ENCODE data around the gene FAM185A.
"Not testable (repeated sequence)": the region's sequence is repeated elsewhere in the genome, so short reads cannot be mapped to it uniquely, and the experiment has no call there.

Gene FAM185A

DNA sequence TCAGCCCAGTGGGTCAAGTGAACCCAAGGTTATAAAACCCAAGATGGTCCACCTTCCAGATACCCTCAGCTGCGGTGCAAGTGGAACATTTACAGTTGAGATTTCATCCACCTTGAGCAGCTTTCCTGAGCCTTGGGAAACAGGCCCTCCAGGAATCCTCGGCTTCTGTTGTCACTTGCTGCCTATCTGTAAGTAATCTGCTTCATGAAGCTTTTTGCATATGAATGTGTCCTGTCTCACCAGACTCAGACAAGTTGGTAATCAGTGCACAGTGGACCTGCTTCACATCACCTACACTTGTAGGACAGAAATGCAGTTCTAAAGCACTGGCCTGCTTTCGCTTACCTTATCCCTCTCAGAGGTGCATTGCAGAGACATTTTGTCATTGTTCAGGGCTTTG is 80.3 kb downstream of the FAM185A start:
- FAIRE-seq: no peak
- no peak for DNase-seq (ENCODE audit: low spot score)

DNA sequence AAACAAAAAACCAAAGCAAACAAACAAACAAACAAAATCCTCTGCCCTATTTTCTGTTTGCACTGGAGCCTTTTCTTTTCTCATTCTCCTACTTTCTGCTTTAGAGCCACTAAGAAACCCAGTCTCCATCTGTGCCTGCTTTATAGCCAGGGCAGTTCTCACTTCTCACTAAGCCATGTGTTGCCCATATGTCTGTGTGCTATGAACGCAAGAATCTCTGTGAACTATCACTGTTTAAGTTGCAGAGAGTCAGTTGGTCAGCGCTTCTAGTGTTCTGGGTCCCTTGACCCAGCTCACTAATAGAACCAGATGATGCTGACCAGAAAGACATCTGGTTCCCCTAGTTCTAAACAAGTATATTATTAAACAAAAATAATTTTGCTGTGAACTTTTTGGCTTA is 81.4 kb downstream of the FAM185A start:
- DNase-seq (ENCODE audit: low spot score): no peak
- FAIRE-seq: no peak

DNA sequence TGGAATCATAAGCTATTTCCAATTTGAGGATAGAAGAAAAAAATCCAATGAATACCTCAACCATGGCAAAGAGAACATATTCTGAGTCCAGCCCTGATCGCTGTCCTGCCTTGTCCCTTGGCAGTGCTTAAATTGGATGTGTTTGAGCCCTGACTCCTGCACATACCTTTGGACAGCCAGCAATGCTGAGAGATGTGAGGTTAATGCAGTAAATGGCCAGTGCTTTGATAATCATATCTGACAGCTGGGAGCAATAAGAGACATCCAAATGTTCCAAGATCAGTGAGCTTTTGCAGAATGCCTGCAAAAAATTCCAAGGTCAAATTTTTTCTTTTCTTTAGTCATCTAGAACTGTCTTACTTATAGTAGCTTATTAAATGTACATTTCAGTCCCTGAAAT is 83.9 kb downstream of the FAM185A start:
- DNase-seq (ENCODE audit: low spot score) (no peak), FAIRE-seq (no peak)

DNA sequence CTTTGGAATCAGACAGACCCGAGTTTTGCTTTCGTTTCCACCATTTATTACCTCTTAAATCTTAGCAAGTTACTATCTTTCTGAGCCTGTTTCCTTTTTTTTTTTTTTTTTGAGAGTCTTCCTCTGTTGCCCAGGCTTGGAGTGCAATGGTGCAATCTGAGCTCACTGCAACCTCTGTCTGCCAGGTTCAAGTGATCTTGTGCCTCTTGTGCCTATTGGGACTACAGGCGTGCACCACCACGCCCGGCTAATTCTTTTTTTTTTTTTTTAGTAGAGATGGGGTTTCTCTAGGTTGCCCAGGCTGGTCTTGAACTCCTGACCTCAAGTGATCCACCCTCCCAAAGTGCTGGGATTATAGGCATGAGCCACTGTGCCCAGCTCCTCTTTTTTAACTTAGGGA is 84.5 kb downstream of the FAM185A start:
- no peak for DNase-seq (ENCODE audit: low spot score)
- no peak for FAIRE-seq

DNA sequence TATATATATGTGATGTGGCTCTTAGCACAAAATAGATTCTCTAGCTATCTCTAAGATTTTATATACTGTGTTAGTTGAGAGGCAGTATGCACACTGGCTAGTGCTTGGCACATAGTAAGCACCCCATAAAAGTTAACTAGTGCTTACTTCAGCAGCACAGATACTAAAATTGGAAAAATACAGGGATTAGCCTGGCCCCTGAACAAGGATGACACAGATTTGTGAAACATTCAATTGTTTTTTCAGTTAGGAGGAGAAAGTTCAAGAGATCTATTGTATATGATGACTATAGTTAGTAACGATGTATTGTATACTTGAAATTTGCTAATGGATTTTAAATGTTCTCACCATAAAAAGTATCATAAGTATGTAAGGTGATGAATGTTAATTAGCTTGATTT is 85.7 kb downstream of the FAM185A start:
- FAIRE-seq (no peak), DNase-seq (ENCODE audit: low spot score) (peak; percentile 32)

DNA sequence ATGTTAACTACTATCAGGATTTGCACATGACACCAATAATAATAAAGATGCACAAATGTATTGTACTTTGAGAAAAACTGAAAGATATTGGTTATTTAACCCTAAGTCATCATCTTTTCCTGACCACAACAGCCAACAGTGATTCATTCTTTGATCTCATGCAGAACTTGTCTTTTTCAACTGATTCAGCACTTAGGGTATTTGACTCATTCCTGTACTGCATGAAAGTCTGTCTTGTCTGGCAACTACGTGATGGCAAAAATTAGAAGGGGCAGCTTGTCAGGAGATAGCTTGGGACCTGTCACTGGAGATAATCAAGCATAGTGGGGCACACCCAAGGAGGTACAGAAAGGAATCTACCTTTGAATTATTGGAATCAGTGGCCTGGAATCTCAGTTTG is 86.2 kb downstream of the FAM185A start:
- DNase-seq (ENCODE audit: low spot score) (peak; percentile 97), FAIRE-seq (peak; percentile 99)

DNA sequence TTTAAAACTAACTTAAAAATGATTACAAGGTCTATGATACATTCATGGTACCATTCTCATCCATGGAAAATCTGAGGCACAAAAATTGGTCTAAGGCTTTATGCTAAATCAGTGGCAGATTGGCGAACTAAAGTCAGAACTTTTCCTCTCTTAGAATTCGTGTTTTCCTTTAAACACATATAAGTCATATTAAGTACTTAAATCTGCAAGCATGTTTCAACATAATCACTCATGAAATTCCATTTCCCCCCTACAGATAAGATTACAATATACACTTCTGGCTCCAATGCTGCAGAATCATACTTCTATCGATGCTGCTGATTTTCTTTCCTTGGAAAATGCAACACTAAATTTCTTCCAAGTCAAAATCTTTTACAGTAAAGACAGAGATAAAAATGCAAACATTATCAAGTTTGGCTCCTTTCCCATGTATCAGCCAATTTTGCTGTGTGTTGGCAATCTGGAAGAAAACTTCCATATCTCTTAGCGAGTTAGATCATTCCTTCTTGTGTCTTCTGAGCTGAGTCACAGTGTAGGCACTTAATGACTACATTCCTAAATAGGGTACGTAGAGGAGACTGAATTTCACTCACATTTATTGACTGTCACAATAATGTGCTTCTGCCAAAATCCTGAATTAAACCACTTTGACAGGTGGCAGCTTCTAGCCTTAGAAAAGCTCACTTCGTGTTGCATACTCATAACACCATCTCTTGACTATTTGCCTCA is 87.6 kb downstream of the FAM185A start:
- DNase-seq (ENCODE audit: low spot score): peak; percentile 98
- peak; percentile 98 for FAIRE-seq

DNA sequence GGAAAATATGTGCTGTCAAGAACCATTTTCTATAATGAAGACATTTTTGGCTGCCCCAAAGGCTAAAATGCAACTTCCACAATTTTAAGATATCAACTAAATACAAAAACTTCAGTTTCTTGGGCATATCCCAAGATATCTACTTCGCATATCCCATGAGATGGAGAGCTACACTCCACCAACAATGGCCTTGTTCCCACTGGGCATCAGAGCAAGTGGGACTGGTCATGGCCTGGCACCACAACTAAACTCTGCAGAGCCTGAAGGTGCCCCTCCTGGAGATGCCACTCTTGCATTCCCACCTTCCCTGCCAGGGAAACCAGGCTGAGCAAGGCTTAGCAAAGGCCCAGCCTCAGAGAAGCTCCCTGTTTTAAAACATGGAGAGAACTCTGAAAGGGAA is 88.2 kb downstream of the FAM185A start:
- FAIRE-seq: no peak
- no peak for DNase-seq (ENCODE audit: low spot score)

DNA sequence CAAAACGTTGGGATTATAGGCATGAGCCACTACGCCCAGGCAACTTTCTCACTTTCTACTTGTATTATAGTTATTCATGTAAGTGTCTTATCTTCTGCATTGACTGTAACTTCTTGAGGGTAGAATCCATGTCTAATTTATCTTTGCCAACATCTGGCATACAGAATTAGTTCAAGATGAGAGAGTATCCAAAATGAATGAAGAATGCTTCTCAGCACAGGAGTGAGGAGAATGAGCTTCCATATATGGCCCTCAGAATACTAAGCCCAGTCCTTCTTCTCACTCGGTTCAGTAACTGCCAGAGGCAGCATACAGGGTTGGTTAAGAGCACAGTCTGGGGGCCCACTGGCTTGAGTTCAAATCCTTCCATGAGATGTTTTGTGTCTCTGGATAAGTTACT is 89.0 kb downstream of the FAM185A start:
- no peak for DNase-seq (ENCODE audit: low spot score)
- FAIRE-seq: no peak

DNA sequence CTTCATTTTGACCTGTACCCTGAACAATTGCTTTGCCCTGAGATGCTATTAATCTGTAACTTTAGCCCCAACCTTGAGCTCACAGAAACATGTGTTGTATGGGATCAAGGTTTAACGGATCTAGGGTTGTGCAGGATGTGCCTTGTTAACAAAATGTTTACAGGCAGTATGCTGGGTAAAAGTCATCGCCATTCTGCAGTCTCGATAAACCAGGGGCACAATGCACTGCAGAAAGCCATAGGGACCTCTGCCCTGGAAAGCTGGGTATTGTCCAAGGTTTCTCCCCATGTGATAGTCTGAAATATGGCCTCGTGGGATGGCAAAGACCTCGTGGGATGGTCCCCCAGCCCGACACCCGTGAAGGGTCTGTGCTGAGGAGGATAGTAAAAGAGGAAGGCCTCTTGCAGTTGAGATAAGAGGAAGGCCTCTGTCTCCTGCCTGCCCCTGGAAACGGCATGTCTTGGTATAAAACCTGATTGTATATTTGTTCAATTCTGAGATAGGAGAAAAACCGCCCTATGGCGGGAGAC is 89.8 kb downstream of the FAM185A start:
- FAIRE-seq: not testable (repeated sequence)

DNA sequence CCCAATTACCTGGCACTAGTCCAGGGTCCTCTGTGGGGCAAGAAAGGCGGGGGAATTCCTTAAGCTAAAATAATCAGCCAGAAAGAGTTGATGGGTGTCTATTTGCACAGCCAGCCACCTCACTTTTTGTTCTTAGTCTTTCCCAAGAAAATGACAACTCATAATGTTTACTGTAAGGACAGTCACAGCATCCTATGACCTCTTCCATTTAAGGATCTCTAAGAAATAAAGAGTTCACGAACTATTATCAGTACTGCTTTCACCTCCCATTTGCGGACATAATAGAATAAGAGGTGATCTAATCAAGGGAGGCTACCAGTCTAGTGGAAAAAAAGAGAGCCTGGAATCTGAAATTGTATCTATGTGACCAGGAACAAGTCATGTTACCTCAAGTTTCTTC is 91.6 kb downstream of the FAM185A start:
- peak; percentile 54 for DNase-seq (ENCODE audit: low spot score)
- no peak for FAIRE-seq

More for the DNA sequence above, 89.8 kb downstream of the FAM185A start:
- DNase-seq (ENCODE audit: low spot score): not testable (repeated sequence)

DNA sequence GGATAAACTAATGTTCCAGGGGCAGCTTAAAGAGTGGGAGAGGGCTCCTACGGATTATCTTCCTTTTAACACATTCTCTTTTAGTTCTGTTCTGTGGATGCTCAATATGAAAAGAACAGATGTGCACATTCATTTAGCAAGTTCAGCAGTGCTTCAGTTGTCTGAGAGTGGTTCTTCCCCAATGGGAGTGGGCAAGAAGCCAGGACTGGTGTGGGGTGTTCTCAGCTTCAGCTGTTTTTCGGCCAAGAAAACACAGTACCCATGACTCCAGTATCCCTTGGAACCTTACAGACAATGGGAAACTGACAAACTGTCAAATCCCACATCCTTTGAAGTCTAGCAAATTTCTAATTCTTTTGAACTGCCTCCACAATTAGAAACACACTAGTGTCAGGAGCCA is 92.5 kb downstream of the FAM185A start:
- no peak for FAIRE-seq
- no peak for DNase-seq (ENCODE audit: low spot score)

DNA sequence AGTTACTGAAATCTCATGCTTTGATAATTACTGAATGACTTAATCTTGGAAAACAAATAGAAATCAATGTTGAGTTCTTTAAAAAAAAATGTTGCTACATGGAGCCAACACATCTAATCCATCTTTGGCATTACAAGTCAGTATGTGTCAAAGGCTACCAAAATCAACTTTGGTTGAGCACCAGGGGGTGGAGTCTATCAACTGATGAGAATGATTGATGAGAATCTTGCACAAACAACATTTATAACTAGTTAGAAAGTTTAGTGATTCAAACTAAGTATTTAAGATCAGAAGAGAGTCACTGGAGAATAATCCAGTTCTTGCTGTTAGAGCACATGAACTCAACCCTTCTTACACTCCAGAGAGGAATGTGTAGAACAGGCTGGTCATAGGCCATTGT is 93.5 kb downstream of the FAM185A start:
- DNase-seq (ENCODE audit: low spot score) (no peak), FAIRE-seq (no peak)

DNA sequence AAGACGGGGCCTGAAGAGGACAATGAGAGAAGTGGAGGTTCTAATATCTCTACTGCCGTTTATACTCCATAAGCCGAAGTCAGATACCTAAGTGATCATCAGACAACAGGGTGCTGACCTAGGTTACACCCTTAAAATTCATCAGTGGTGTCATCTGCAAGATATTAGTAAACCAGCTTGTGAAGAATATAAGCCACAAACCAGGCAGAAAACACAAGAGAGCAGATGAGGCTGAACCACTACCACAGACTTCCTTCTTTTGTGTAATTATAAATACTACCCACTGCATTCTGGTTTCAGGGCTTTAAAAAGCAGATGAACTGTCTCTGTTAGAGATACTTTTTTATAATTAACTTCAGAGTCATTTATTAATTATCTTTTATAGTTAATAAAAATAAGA is 95.1 kb downstream of the FAM185A start:
- DNase-seq (ENCODE audit: low spot score) (no peak), FAIRE-seq (no peak)

DNA sequence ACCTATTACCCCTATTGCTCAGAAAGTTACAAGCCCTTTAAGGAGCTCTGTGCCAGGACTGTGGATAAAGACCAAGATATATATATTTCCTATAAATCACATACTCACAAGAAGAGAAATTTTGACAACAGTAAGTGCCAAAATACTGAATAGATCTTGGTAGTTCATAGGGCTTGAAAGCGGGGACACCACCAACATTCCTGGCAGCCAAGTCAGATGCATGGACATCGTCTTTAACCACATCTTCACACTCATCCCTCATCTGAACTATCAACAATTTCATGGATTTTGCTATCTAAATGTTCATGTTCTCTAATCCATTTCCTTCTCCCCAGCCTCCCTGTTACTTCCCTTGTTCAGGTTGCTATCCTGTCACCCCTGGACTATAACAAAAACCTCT is 96.5 kb downstream of the FAM185A start:
- FAIRE-seq: no peak

DNA sequence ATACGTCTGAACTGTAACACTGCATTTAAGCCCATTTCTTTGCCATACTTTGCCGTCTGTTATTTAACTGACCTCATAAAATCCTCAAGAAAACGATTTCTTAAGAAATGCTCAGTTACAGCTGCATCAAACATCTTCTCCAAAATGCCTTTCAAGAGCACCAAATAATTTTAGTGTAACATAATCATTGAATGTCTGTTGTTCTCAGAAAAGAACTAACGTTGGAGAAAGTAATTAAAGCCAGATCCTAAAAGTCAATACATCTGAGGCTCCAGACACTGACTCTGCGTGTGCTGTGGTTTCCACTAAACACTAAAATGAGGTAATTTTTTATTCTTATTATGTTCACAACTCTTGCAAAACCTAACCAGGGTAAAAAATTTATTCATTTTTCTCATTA is 100.3 kb downstream of the FAM185A start:
- no peak for FAIRE-seq

More for the DNA sequence above, 96.5 kb downstream of the FAM185A start:
- DNase-seq (ENCODE audit: low spot score): no peak

DNA sequence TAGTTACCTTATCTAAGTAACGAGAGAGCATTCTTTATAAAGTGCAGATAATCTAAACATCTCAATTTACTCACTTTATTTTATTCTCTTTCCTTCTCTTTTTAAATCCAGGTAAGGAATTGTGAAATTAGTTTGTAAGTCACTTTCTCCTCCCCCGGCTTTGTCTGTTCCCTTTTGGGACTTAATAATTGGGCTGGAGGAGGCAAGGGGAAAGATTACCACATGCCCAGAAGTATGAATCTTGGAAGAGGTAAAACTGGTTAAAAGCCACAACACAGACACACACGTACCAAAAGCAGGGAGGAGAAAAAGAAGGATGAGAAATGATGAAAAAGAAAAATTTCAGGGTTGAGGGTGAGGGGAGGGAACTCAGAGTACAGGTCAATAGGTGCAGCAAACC is 100.7 kb downstream of the FAM185A start:
- no peak for FAIRE-seq
- DNase-seq (ENCODE audit: low spot score): no peak

More for the DNA sequence above, 100.3 kb downstream of the FAM185A start:
- DNase-seq (ENCODE audit: low spot score): no peak

DNA sequence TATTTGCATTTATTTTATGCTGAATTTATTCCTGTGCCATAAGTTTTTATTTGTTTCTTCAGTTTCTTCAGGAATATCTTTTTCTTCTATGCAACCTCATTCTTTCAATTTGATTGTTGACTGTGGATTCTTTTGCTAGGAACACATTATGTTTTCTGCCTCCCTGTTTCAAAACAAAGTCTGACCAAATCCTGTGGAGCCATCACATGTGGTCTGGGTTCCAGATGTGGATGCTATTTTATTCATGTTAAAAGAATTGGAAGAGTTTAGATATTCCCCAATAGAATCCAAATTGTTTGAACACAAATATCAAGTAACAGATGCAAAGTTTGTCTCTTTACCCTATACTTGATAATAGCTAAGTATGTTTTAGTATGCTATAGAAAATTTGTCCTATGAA is 107.2 kb downstream of the FAM185A start:
- FAIRE-seq: no peak
- DNase-seq (ENCODE audit: low spot score): no peak

All from RCC 7860 (cell line).